Colonic mucosa (tissue), 4 donors: ENCODE data around the gene DLGAP1. TPM values are rescaled to one million over a fixed set of nuclear protein-coding genes. Genes with fewer than 3 reads are reported as not detected.

Experiments used
- DNase-seq: peaks from one replicate; pipeline ENCODE4 v3.0.0-alpha.2; 2020
- H3K27ac ChIP-seq: fragments of 200-600 bp; one replicate; pipeline ENCODE4 v1.8.0; 2021
- H3K27me3 ChIP-seq: fragments of 200-600 bp; one replicate; pipeline ENCODE4 v1.8.0; 2021
- H3K36me3 ChIP-seq: fragments of 200-600 bp; one replicate; pipeline ENCODE4 v1.8.0; 2021
- H3K4me1 ChIP-seq: fragments of 200-600 bp; one replicate; pipeline ENCODE4 v1.8.0; 2021; ENCODE audit warnings: mild to moderate bottlenecking
- H3K4me3 ChIP-seq: fragments of 200-600 bp; one replicate; pipeline ENCODE4 v1.8.0; 2021
- H3K9ac ChIP-seq, 2 donors: one replicate each; pipeline ENCODE4 v1.7.0; 2013; ENCODE audit warnings: control low read depth in 2 of 2, low read depth in 2 of 2, low read length in 2 of 2
- H3K9me3 ChIP-seq: fragments of 200-600 bp; one replicate; pipeline ENCODE4 v1.8.0; 2021
- CTCF ChIP-seq: fragments of 200-600 bp; IDR thresholded peaks from one replicate; pipeline ENCODE4 v1.8.0; 2022; ENCODE audit warnings: antibody characterized with exemption, mild to moderate bottlenecking
- intact Hi-C: fragments of 100-400 bp; cut with DNase I; formaldehyde crosslinking; loops from one replicate; pipeline ENCODE4 v1.14.1; 2022
- total RNA-seq, 2 donors: library from RNA; stranded (reverse); fragmentation: NEBNext Ultra II Directional in 1 of 2; extraction: Animal tissue kit (Norgen Biotek cat#: 25700) in 1 of 2; gene quantifications; one replicate each; pipeline ENCODE4 v1.2.1, GENCODE V29; 2021
- donor health status: healthy.
- donor health status: DM: no; HTN: no; CAD: no.
- donor health status: DM: no; HTN: no; CAD: no.

DLGAP1 gene
- total RNA-seq, 2 donors from 2014 or later: 0.25 to 0.50 TPM

- Histone ChIP-seq H3K27me3 (no peaks in the 10 kb centered on the region), H3K9me3 (no peaks in the 10 kb centered on the region), H3K27ac (no peak overlapping the region), H3K9ac (no peak overlapping the region), H3K36me3 (no peaks in the 10 kb centered on the region), H3K4me1 (no peaks in the 10 kb centered on the region), H3K4me3 (no peak overlapping the region)
- intact Hi-C loops: no loop called here
- no peak for TF ChIP-seq CTCF
- no peak for DNase-seq
Measured at GRCh38 chr18:4143585-4143984, 311.5 kb downstream of the DLGAP1 start.

- intact Hi-C loops: no loop called here
- no peak overlapping the region for H3K27ac ChIP-seq
- no peak overlapping the region for H3K4me3 ChIP-seq
- no peaks in the 10 kb centered on the region for H3K9me3 ChIP-seq
- no peaks in the 10 kb centered on the region for H3K4me1 ChIP-seq
- H3K36me3 ChIP-seq: no peaks in the 10 kb centered on the region
- H3K27me3 ChIP-seq: no peaks in the 10 kb centered on the region
- no peak for TF ChIP-seq CTCF
- DNase-seq: no peak
- no peak overlapping the region for H3K9ac ChIP-seq
Measured at GRCh38 chr18:4142876-4143275, 312.2 kb downstream of the DLGAP1 start.

- H3K9ac ChIP-seq: no peak overlapping the region
- no peak overlapping the region for H3K4me3 ChIP-seq
- DNase-seq: no peak
- no peak for TF ChIP-seq CTCF
- intact Hi-C loops: no loop called here
- no peaks in the 10 kb centered on the region for H3K27me3 ChIP-seq
- H3K9me3 ChIP-seq: no peaks in the 10 kb centered on the region
- H3K27ac ChIP-seq: no peak overlapping the region
- no peaks in the 10 kb centered on the region for H3K4me1 ChIP-seq
- no peaks in the 10 kb centered on the region for H3K36me3 ChIP-seq
Measured at GRCh38 chr18:4134700-4135099, 320.4 kb downstream of the DLGAP1 start.

- Histone ChIP-seq H3K4me3 (no peak overlapping the region), H3K27me3 (no peaks in the 10 kb centered on the region), H3K9me3 (no peaks in the 10 kb centered on the region), H3K4me1 (no peaks in the 10 kb centered on the region), H3K9ac (no peak overlapping the region), H3K27ac (no peak overlapping the region), H3K36me3 (no peaks in the 10 kb centered on the region)
- intact Hi-C loops: no loop called here
- TF ChIP-seq CTCF: no peak
- DNase-seq: no peak
Measured at GRCh38 chr18:4130734-4131719, 324.1 kb downstream of the DLGAP1 start.

GRCh38 chr18:4126939-4127338 is 328.2 kb downstream of the DLGAP1 start:
- no peaks in the 10 kb centered on the region for H3K9me3 ChIP-seq
- no peak for DNase-seq
- H3K9ac ChIP-seq: no peak overlapping the region
- intact Hi-C loops: no loop called here
- no peak for TF ChIP-seq CTCF
- no peaks in the 10 kb centered on the region for H3K4me1 ChIP-seq
- H3K27me3 ChIP-seq: no peaks in the 10 kb centered on the region
- no peak overlapping the region for H3K4me3 ChIP-seq
- H3K36me3 ChIP-seq: no peaks in the 10 kb centered on the region
- no peak overlapping the region for H3K27ac ChIP-seq
